Mesodermal cell (in vitro differentiated cells): ENCODE measurements around the gene NGEF.
"Not testable (repeated sequence)": the region's sequence is repeated elsewhere in the genome, so short reads cannot be mapped to it uniquely, and the experiment has no call there.

ENCODE experiments used
- H3K27ac ChIP-seq: 2 replicates; pipeline ENCODE4 v1.7.0; 2013; ENCODE audit warnings: mild to moderate bottlenecking, low read depth, low read length, moderate library complexity; ENCODE audit not compliant: severe bottlenecking
- H3K36me3 ChIP-seq: 2 replicates; pipeline ENCODE4 v1.7.1; 2013; ENCODE audit warnings: mild to moderate bottlenecking, low read length, moderate library complexity; ENCODE audit not compliant: control insufficient read depth, insufficient read depth
- H3K4me1 ChIP-seq: one replicate; pipeline ENCODE4 v1.7.1; 2013; ENCODE audit warnings: mild to moderate bottlenecking, low read length; ENCODE audit not compliant: insufficient read depth, control insufficient read depth, poor library complexity, severe bottlenecking
- H3K4me3 ChIP-seq: 2 replicates; pipeline ENCODE4 v1.7.0; 2013; ENCODE audit warnings: low read length, control low read depth, mild to moderate bottlenecking; ENCODE audit not compliant: insufficient read depth, poor library complexity, severe bottlenecking; ENCODE audit errors: extremely low read depth
- H3K9me3 ChIP-seq: 2 replicates; pipeline ENCODE4 v1.7.1; 2013; ENCODE audit warnings: mild to moderate bottlenecking, low read length, moderate library complexity; ENCODE audit not compliant: control insufficient read depth
- WGBS, 2 experiments: methylation state at CpG; one replicate each; pipeline ENCODE4 v1.1.5; 2013; ENCODE audit warnings: missing lambda C conversion rate in 2 of 2; ENCODE audit not compliant: insufficient coverage in 2 of 2; 5-methylcytosine and 5-hydroxymethylcytosine counted together

The NGEF gene

DNA sequence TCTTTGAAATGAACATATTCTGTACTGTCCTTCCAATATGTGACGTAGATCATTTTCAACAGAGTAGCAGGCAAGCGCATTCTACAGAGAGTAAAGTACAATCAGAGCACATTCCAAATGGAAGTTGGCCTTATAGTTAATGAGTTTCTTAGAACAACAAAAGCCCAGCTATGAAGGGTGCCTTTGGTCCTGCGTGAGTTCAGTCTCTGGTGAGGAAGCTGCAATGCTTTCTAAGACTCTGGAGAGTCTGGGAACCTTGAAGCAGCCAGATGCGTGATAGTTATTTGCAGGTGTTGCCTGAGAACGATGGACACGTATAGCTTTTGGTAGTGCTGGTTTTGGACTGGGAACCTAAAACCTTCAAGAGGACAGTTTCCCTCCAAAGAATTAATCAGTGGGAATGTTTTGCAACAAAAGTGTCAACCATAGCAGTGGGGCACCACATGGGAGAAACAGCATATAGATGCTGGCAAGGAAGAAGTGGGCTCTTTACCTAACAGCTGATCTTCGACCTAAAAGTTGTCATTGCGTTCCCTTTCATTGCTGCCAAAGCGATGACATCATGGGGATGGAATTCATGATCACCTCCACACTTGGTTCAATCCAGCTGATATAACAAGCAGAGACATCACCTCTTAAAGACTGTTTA is 152.3 kb downstream of the NGEF start:
- Histone ChIP-seq H3K36me3 (peaks cover 49% of the 10 kb centered on the region), H3K27ac (no peak overlapping the region), H3K4me3 (no peak overlapping the region), H3K4me1 (no peaks in the 10 kb centered on the region), H3K9me3 (no peaks in the 10 kb centered on the region)
- WGBS, 2 experiments: 94 to 95% methylated on average over 6 of the region's 9 CpGs

DNA sequence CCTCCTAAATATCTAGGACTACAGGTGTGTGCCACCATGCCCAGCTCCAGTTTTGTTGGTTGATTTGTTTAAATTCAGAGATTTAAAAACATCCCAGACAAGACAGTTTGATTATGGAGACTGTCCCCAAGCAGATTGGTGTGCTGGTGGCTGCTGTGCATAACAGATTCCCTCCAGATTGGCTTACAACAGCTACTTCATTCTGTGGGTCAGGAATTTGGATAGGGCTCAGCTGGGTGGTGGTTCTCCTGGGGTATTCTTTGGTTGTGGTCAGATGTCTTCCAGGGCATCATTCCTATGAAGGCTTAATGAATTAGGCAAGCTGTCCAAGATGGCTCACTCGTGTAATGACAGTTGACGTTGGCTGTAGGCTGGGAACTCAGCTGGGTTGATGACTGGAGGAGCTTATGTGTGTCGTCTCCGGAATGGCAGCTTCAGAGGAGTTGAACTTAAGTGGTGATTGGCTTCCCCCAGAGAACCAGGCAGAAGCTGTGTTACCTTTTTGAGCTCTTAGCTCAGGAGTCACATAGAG is 153.6 kb downstream of the NGEF start:
- 100% methylated on average over 4 of the region's 4 CpGs for WGBS, 2 experiments
- Histone ChIP-seq H3K27ac (no peak overlapping the region), H3K9me3 (no peaks in the 10 kb centered on the region), H3K4me3 (no peak overlapping the region), H3K4me1 (peaks cover 2% of the 10 kb centered on the region), H3K36me3 (peaks cover 58% of the 10 kb centered on the region)

DNA sequence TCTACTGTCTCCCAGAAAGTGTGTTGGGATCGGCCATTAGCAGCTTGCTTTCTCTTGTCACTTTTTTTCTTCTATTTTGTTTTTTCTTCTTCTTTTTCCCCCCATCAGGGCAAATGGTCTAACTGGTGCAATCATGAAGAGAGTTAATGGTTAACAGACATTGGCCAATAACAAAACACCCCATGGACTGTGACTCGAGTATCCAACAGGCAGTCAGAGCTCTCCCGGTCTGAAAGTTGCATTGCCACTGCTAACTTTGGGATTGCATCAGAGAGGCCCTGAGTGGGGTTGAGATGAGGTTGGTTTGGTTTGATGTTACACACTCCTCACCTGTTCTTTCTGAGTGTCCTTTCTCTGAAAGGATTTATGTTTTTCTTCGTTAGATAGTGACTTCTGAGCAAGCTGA is 155.9 kb downstream of the NGEF start:
- Histone ChIP-seq H3K27ac (no peak overlapping the region), H3K4me3 (no peak overlapping the region), H3K4me1 (peaks cover 17% of the 10 kb centered on the region), H3K9me3 (no peaks in the 10 kb centered on the region), H3K36me3 (peaks cover 73% of the 10 kb centered on the region)
- WGBS, 2 experiments: 100% methylated on average over 1 of the region's 4 CpGs; no CpG with 5 or more reads in 1 of the 2 experiments

DNA sequence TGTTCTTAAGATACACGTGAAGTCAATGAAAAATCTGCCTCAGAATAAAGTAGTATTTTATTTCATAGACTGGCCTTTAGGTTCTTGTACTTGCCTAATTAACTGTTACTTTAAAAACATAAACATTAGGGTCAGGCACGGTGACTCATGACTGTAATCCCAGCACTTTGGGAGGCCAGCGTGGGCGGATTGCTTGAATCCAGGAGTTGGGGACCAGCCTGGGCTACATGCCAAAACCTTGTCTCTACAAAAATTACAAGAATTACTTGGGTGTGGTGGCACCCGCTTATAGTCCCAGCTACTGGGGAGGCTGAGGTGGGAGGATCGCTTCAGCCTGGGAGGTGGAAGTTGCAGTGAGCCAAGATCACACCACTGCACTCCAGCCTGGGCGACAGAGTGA is 159.0 kb downstream of the NGEF start:
- H3K9me3 ChIP-seq: no peaks in the 10 kb centered on the region
- H3K4me3 ChIP-seq: no peak overlapping the region
- H3K4me1 ChIP-seq: peaks cover 17% of the 10 kb centered on the region
- no peak overlapping the region for H3K27ac ChIP-seq
- WGBS, 2 experiments: 79 to 93% methylated on average over 3 of the region's 7 CpGs
- H3K36me3 ChIP-seq: peaks cover 82% of the 10 kb centered on the region

DNA sequence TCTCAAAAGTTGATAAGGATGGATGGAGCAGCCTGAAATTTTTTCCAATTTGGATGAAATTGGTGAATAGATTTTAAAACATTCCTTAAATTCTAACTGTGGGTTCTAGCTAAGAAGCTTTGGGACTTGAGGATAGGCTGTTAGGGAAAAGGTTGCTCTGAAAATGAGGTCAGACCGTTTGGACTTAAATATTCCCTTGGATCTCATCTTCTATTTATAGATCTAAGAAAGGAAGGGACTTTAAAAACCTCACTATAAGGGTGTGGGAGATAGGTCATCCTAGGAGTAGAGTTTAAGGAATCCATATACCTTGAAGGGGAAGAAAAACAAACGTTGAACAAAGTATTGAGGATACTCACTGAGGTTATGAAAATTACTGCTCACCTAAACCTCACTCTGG is 160.4 kb downstream of the NGEF start:
- WGBS, 2 experiments: no CpG with 5 or more reads among the region's 2 CpGs
- Histone ChIP-seq H3K36me3 (peaks cover 78% of the 10 kb centered on the region), H3K4me3 (no peak overlapping the region), H3K27ac (no peak overlapping the region), H3K4me1 (peaks cover 17% of the 10 kb centered on the region), H3K9me3 (no peaks in the 10 kb centered on the region)

DNA sequence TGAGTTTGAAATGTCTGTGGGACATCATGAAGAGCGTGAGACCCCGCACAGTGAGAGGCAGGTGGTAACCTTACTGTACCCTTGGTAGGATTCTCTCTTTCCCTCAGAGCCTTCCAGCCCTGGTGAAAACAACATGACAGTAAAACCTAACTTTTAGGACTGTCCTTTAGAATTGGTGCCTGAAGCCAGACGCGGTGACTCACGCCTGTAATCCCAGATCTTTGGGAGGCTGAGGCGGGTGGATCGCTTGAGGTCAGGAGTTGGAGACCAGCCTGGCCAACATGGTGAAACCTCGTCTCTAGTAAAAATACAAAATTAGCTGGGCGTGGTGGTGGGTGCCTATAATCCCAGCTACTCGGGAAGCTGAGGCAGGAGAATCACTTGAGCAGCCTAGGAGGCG is 161.0 kb downstream of the NGEF start:
- 82 to 90% methylated on average over 9 of the region's 11 CpGs for WGBS, 2 experiments
- H3K4me3 ChIP-seq, H3K9me3 ChIP-seq, H3K27ac ChIP-seq: not testable (repeated sequence)
- Histone ChIP-seq H3K36me3 (peaks cover 78% of the 10 kb centered on the region), H3K4me1 (peaks cover 17% of the 10 kb centered on the region)

DNA sequence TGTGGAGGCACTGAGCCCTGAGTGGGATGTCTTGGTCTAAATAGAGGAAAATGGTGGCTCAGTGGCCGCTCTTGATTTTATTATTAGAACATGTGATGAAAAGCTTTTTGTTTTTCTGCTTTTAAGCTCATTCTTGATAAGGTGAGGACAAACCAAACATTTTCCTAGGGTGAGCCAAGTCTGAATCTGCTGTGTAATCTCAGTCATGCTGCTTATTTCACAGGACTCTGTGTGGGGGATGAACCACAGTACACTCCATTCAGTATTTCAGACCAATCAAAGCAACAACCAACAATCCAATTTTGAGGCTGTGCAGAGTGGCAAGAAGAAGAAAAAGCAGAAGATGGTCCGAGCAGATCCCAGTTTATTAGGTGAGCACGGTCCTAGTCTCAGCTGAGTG is 163.0 kb downstream of the NGEF start:
- Histone ChIP-seq H3K4me3 (no peak overlapping the region), H3K9me3 (no peaks in the 10 kb centered on the region), H3K4me1 (peaks cover 17% of the 10 kb centered on the region), H3K36me3 (peaks cover 77% of the 10 kb centered on the region), H3K27ac (no peak overlapping the region)
- 93 to 96% methylated on average over 2 to 3 of the region's 3 CpGs for WGBS, 2 experiments

DNA sequence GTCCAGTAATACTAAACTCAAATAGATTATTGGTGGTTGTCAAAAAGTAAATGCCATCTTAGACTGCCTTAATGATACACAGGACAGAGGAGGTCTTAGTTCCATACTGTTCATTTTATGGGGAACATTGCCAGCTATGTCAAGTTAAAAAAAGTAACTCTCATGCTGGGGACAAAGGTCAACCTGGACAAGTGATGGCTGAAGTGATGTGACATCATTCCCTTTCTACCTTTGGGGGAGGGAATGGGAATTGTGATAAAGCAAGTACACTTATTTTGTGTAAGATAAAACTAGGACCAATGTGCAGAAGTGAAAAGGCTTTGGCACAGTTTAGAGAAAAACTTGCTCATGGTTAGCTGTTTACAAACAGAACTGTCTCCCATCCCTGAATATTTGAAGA is 167.0 kb downstream of the NGEF start:
- Histone ChIP-seq H3K36me3 (peaks cover 76% of the 10 kb centered on the region), H3K4me1 (no peaks in the 10 kb centered on the region), H3K4me3 (no peak overlapping the region), H3K27ac (no peak overlapping the region), H3K9me3 (no peaks in the 10 kb centered on the region)

DNA sequence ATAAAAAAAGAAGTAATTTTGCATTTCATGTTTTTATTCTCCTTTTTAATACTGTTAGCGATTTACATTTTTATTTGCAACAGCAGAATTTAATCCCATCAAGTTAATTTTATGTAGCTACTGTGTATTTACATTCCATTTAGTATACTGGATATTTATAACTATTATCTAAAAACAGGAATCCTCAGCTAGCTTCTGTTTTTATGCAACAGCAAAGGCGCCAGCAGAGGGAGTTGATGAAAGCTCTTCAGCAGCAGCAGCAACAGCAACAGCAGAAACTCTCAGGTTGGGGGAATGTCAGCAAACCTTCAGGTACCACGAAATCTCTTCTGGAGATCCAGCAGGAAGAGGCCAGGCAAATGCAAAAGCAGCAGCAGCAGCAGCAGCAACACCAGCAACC is 169.2 kb downstream of the NGEF start:
- 78 to 96% methylated on average over 2 of the region's 3 CpGs for WGBS, 2 experiments
- Histone ChIP-seq H3K27ac (no peak overlapping the region), H3K4me3 (no peak overlapping the region), H3K4me1 (peaks cover 3% of the 10 kb centered on the region), H3K36me3 (peaks cover 81% of the 10 kb centered on the region), H3K9me3 (no peaks in the 10 kb centered on the region)

DNA sequence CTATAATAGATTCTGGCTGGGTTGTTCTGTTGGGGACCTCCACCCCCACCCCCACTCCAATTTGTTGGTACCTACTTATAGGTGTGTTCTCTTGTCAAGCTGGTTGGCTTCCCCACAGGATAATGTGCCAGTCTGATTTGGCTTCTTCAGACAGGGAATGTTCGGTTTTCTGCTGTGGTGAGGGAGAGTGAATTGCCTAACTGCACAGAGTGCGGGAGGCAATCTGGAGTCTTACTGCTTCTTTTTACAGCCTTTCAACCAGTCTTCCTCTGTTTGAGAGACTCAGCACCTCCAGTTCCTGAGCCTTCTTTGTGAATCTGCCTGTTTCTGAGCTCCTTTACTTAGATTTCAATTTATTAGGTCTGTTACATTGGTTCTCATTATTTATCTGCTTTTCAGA is 170.4 kb downstream of the NGEF start:
- Histone ChIP-seq H3K9me3 (no peaks in the 10 kb centered on the region), H3K27ac (no peak overlapping the region), H3K36me3 (peaks cover 77% of the 10 kb centered on the region), H3K4me3 (no peak overlapping the region), H3K4me1 (peaks cover 14% of the 10 kb centered on the region)
- WGBS, 2 experiments: 29 to 86% methylated on average over 1 to 2 of the region's 2 CpGs

DNA sequence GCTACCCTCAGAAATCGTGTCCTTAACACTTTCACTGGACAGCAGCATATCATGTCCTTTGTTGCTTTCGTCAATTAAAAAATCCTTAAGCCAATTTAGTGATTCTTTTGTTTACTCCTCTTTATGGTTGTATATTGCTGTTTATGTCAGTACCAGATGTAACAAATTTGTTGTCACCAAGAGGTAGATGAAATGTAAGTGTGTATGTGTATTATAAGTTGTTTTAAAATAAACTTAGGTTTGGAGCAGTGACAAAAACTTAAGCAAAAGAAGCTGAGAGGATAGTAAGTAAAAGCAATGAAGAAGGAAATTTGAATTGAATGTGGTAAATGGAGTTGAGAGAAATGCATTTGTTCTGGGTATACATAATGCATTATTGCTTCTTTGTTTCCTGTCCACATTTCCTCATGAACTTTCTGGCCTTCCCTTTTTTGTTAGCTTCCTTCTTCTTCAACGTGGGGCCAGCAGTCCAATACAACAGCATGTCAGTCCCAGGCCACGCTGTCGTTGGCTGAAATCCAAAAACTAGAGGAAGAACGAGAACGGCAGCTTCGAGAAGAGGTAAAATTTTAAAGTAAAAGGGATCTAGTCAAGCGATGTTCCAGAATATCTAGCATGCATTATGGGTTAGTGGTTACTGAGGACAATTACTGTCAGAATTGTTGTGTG is 173.5 kb downstream of the NGEF start:
- Histone ChIP-seq H3K27ac (no peak overlapping the region), H3K4me1 (peaks cover 14% of the 10 kb centered on the region), H3K4me3 (no peak overlapping the region), H3K9me3 (no peaks in the 10 kb centered on the region), H3K36me3 (peaks cover 71% of the 10 kb centered on the region)
- WGBS, 2 experiments: 97 to 100% methylated on average over 7 of the region's 9 CpGs
